Activated naive CD8-positive, alpha-beta T cell (primary cell): ENCODE data around the gene PLA2G2D.
"Not testable (repeated sequence)": the region's sequence is repeated elsewhere in the genome, so short reads cannot be mapped to it uniquely, and the experiment has no call there.

Experiments used
- H3K27ac Mint-ChIP-seq: one replicate; pipeline ENCODE4 v1.8.0; 2021; ENCODE audit warnings: mixed read lengths
- H3K27me3 Mint-ChIP-seq: one replicate; pipeline ENCODE4 v1.8.0; 2021; ENCODE audit warnings: mixed read lengths
- H3K36me3 Mint-ChIP-seq: one replicate; pipeline ENCODE4 v1.8.0; 2021; ENCODE audit warnings: mixed read lengths
- H3K4me1 Mint-ChIP-seq: one replicate; pipeline ENCODE4 v1.8.0; 2021; ENCODE audit warnings: low read depth, mixed read lengths
- H3K4me3 Mint-ChIP-seq: one replicate; pipeline ENCODE4 v1.8.0; 2021; ENCODE audit warnings: mild to moderate bottlenecking, mixed read lengths
- H3K9me3 Mint-ChIP-seq: one replicate; pipeline ENCODE4 v1.8.0; 2021; ENCODE audit warnings: low read depth, mixed read lengths

Gene PLA2G2D

DNA sequence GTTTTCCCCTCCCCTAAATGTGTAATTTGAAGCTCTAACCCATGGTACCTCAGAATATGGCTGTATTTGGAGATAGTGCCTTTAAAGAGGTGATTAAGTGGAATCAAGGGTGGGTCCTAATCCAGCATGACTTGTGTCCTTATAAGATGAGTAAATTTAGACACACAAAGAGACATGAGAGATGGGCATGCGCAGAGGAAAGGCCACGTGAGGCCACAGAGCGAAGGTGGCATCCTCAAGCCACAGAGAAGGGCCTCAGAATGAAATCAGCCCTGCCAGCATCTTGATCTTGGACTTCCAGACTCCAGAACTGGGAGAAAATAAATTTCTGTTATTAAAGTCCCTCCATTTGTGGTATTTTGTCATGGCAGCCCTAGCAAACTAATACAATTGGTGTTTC is 16.9 kb upstream of the PLA2G2D start:
- Mint-ChIP-seq H3K4me3 (no peak overlapping the region), H3K27me3 (peaks cover 12% of the 10 kb centered on the region), H3K36me3 (no peaks in the 10 kb centered on the region), H3K4me1 (no peaks in the 10 kb centered on the region), H3K27ac (no peak overlapping the region), H3K9me3 (no peaks in the 10 kb centered on the region)

DNA sequence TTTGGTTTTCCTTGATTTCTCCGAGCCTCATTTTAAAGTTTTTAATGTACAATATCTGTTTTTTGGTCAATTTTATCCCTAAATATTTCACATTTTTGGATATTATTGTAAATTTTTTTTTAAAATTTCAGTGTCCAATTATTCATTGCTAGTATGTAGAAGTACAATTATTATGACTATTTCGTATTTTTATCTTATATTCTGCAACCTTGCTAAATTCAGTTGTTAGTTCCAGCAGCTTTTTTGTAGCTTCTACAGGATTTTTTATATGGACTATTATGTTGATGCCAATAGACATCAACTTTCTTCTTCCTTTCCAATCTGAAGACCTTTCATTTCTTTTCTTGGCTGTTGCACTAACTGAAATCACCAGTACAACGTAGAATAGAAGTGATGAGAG is 15.7 kb upstream of the PLA2G2D start:
- no peaks in the 10 kb centered on the region for H3K9me3 Mint-ChIP-seq
- H3K27me3 Mint-ChIP-seq = peaks cover 12% of the 10 kb centered on the region
- H3K36me3 Mint-ChIP-seq = no peaks in the 10 kb centered on the region
- H3K4me1 Mint-ChIP-seq = no peaks in the 10 kb centered on the region
- no peak overlapping the region for H3K27ac Mint-ChIP-seq
- no peak overlapping the region for H3K4me3 Mint-ChIP-seq

DNA sequence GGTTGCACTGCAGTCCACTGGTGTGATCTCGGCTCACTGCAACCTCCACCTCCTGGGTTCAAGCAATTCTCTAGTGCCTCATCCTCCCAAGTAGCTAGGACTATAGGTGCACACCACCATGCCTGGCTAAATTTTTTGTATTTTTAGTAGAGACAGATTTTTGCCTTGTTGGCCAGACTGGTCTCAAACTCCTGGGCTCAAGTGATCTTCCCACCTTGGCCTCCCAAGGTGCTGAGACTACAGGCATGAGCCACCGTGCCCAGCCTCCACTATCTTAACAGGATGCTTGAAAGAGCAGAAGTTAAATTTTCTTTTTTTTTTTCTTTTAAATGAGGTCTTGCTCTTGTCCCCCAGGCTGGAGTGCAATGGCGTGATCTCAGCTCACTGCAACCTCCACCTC is 11.2 kb upstream of the PLA2G2D start:
- H3K4me3 Mint-ChIP-seq, H3K9me3 Mint-ChIP-seq, H3K36me3 Mint-ChIP-seq, H3K27ac Mint-ChIP-seq, H3K27me3 Mint-ChIP-seq, H3K4me1 Mint-ChIP-seq: not testable (repeated sequence)

DNA sequence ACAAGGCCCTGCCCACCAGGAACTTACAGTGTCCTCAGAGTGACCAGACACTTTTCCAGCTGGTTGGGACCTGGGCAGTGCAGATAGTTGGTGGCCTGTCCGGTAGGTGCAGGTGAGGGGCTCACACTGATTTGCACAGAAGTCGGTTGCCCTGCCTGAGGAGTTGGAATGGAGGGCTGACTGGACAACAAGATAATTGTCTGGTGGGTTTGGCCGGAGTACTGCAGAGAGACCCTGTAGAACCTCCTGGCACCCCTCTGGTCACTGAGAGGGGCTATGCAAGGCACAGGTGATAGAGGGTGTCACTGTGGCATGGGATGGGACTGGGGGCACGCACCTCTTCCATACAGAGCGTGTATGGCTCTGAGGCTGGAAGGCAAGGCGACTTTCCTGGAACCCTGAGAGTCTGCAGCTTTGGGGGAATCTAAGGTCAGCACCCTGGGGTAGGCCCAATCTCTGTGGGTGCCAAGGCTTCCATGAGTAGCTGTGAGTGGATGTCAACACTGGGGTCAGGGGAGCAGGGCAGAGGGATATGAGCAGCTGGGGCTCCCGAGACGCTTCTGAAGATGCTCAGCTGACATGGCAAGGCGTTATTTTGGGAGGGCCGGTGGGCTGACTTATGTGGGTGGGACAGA is 7.6 kb upstream of the PLA2G2D start:
- H3K9me3 Mint-ChIP-seq = no peaks in the 10 kb centered on the region
- no peak overlapping the region for H3K27ac Mint-ChIP-seq
- H3K36me3 Mint-ChIP-seq = no peaks in the 10 kb centered on the region

GRCh38 chr1:20126041-20126805 is 6.9 kb upstream of the PLA2G2D start:
- no peak overlapping the region for H3K4me3 Mint-ChIP-seq
- H3K27ac Mint-ChIP-seq = no peak overlapping the region
- peaks cover 10% of the 10 kb centered on the region for H3K27me3 Mint-ChIP-seq
- H3K36me3 Mint-ChIP-seq = no peaks in the 10 kb centered on the region
- no peaks in the 10 kb centered on the region for H3K9me3 Mint-ChIP-seq
- H3K4me1 Mint-ChIP-seq = no peaks in the 10 kb centered on the region

More for the DNA sequence above, 7.6 kb upstream of the PLA2G2D start:
- Mint-ChIP-seq H3K4me3 (no peak overlapping the region), H3K27me3 (peaks cover 6% of the 10 kb centered on the region), H3K4me1 (no peaks in the 10 kb centered on the region)

DNA sequence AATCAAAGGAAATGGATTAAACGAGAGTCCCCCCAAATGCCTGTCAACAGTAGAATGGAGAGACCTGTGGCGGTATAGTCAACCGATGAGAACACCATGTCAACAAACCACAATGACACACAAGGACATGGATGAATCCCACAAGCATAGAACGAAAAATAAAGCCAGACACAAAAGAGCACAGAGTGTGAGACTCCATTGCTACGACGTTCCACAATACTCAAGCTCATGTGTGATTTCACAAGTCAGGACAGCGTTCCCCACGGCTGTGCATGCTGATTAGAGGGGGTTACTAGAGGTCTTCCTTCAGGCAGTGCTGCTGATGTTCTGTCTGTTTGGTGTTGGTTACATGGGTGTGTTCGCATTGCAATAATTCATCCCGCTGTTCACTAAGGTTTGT is 5.8 kb upstream of the PLA2G2D start:
- H3K4me1 Mint-ChIP-seq = no peaks in the 10 kb centered on the region
- no peaks in the 10 kb centered on the region for H3K36me3 Mint-ChIP-seq
- H3K27ac Mint-ChIP-seq = no peak overlapping the region
- peaks cover 13% of the 10 kb centered on the region for H3K27me3 Mint-ChIP-seq
- no peak overlapping the region for H3K4me3 Mint-ChIP-seq
- no peaks in the 10 kb centered on the region for H3K9me3 Mint-ChIP-seq

- Mint-ChIP-seq H3K4me3 (no peak overlapping the region), H3K4me1 (no peaks in the 10 kb centered on the region), H3K36me3 (no peaks in the 10 kb centered on the region), H3K27me3 (peaks cover 13% of the 10 kb centered on the region), H3K9me3 (no peaks in the 10 kb centered on the region), H3K27ac (no peak overlapping the region)
Measured at GRCh38 chr1:20124456-20125057, 5.2 kb upstream of the PLA2G2D start.

GRCh38 chr1:20123722-20124455 is 4.6 kb upstream of the PLA2G2D start:
- Mint-ChIP-seq H3K4me3 (no peak overlapping the region), H3K36me3 (no peaks in the 10 kb centered on the region), H3K27ac (no peak overlapping the region), H3K27me3 (peaks cover 13% of the 10 kb centered on the region), H3K4me1 (no peaks in the 10 kb centered on the region), H3K9me3 (no peaks in the 10 kb centered on the region)

DNA sequence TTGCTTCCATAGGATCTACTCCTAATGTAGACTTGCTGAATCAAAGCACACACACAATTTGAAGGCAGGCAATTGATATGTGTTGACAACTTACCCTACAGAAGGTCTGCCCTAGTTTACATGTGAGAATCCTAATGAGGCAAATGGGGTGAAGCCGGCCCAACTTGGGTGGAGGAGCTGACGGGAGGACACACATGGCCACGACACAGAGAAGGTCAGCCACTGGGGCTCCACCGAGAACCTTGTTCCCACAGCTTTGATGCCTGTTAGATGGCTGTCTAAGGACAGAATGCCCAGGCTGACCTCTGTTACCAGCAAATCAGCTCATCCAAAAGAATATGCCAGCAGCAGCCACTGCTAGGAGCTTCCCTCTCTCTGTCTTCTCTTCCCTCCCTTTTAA is 1.5 kb upstream of the PLA2G2D start:
- no peak overlapping the region for H3K4me3 Mint-ChIP-seq
- no peaks in the 10 kb centered on the region for H3K4me1 Mint-ChIP-seq
- peaks cover 15% of the 10 kb centered on the region for H3K27me3 Mint-ChIP-seq
- no peaks in the 10 kb centered on the region for H3K36me3 Mint-ChIP-seq
- H3K9me3 Mint-ChIP-seq = no peaks in the 10 kb centered on the region
- H3K27ac Mint-ChIP-seq = no peak overlapping the region

DNA sequence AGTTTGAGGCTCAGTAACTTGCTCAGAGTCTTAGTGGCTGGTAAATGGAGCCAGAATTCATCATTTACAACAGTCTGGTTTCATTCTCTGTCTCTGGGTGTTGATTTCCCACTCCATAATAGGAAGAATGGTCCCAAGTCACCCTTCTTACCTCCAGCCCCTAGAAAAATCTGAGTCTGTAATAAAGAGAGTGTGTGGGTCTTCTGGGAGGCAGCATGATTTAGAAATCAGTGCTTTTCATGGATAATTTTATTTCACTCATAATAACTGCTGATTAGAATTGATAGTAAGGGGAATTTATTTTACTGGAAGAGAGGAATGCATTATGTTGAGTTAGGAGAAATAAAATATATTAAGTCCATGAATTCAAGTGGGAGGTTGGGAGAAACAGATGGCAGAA is 2.1 kb downstream of the PLA2G2D start:
- no peaks in the 10 kb centered on the region for H3K9me3 Mint-ChIP-seq
- H3K4me3 Mint-ChIP-seq = no peak overlapping the region

GRCh38 chr1:20115916-20116315 is 3.4 kb downstream of the PLA2G2D start:
- Mint-ChIP-seq H3K9me3 (no peaks in the 10 kb centered on the region), H3K36me3 (no peaks in the 10 kb centered on the region), H3K4me3 (no peak overlapping the region), H3K27me3 (peaks cover 7% of the 10 kb centered on the region), H3K4me1 (no peaks in the 10 kb centered on the region), H3K27ac (no peak overlapping the region)

More for the DNA sequence above, 2.1 kb downstream of the PLA2G2D start:
- Mint-ChIP-seq H3K36me3 (no peaks in the 10 kb centered on the region), H3K27me3 (peaks cover 16% of the 10 kb centered on the region), H3K4me1 (no peaks in the 10 kb centered on the region), H3K27ac (no peak overlapping the region)

DNA sequence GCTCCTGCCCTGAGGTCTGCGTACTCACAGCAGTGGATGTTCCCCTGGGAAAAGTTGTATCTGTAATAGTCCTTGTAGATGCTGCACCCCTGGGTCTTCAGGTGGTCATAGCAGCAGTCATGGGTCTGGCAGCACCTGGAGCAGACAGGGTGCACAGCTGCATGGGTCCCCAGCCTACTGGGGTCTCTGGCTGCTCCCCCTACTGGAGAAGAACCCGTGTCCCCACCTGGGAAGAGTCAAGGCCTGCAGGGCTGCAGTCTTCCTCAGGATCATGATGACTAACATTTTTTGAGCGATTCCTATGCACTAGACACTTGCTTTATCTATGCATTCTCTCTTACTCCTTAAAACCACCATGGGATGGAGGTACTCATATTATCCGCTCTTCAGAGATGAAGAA is 3.9 kb downstream of the PLA2G2D start:
- H3K9me3 Mint-ChIP-seq = no peaks in the 10 kb centered on the region
- H3K36me3 Mint-ChIP-seq = no peaks in the 10 kb centered on the region
- peaks cover 7% of the 10 kb centered on the region for H3K27me3 Mint-ChIP-seq
- H3K27ac Mint-ChIP-seq = no peak overlapping the region
- H3K4me3 Mint-ChIP-seq = no peak overlapping the region
- no peaks in the 10 kb centered on the region for H3K4me1 Mint-ChIP-seq

GRCh38 chr1:20114021-20114648 is 5.2 kb downstream of the PLA2G2D start:
- H3K4me1 Mint-ChIP-seq = no peaks in the 10 kb centered on the region
- H3K4me3 Mint-ChIP-seq = no peak overlapping the region
- H3K36me3 Mint-ChIP-seq = no peaks in the 10 kb centered on the region
- H3K9me3 Mint-ChIP-seq = no peaks in the 10 kb centered on the region
- H3K27me3 Mint-ChIP-seq = peaks cover 7% of the 10 kb centered on the region
- H3K27ac Mint-ChIP-seq = no peak overlapping the region

DNA sequence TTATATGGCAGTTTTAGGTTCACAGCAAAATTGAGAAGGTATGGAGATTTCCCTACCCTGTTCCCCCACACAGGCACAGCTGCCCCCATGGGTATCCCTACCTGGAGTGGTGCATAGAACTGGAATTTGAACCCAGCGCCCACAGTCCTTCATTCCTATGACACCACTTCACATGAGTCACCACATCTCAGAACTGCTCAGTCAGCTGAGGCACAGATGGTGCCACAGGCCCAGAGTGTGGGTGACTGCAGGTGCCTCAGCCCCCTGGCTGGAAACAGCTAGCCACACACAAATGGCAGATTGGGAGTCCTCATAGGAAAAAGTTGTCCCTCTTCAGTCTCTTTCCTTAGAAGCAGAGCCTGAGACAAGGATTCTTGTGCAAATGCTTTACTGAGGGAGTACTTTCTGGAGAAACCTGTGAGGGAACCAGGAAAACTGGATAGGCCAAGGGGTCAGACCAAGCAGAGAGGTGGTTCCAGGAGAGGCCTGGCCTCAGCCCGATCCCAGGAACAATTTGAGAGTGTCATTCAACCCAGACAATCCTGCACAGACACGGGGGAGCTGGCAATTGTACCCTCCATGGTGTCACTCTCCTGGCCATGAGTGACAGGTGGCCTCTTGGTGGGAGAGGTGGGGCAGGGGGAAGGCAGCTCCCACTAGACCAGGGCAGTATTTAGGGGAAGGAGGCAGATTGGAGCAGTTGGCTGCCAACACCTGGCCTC is 6.9 kb downstream of the PLA2G2D start:
- Mint-ChIP-seq H3K4me3 (no peak overlapping the region), H3K27me3 (peaks cover 11% of the 10 kb centered on the region), H3K27ac (no peak overlapping the region), H3K4me1 (no peaks in the 10 kb centered on the region), H3K36me3 (no peaks in the 10 kb centered on the region), H3K9me3 (no peaks in the 10 kb centered on the region)
